ENCODE results near the gene CASD1.

The CASD1 gene

GRCh38 chr7:94579470-94579869 is 69.9 kb downstream of the CASD1 start:
- DNase-seq (ENCODE audit: low read depth in 2 of 2) = no peak

- DNase-seq (ENCODE audit: low read depth in 2 of 2) = no peak
Observed at GRCh38 chr7:94580601-94581000, 71.0 kb downstream of the CASD1 start.

GRCh38 chr7:94584113-94584512 is 74.5 kb downstream of the CASD1 start:
- no peak for DNase-seq (ENCODE audit: low read depth in 2 of 2)

GRCh38 chr7:94588075-94588474 is 78.5 kb downstream of the CASD1 start:
- DNase-seq (ENCODE audit: low read depth in 2 of 2) = no peak

DNA sequence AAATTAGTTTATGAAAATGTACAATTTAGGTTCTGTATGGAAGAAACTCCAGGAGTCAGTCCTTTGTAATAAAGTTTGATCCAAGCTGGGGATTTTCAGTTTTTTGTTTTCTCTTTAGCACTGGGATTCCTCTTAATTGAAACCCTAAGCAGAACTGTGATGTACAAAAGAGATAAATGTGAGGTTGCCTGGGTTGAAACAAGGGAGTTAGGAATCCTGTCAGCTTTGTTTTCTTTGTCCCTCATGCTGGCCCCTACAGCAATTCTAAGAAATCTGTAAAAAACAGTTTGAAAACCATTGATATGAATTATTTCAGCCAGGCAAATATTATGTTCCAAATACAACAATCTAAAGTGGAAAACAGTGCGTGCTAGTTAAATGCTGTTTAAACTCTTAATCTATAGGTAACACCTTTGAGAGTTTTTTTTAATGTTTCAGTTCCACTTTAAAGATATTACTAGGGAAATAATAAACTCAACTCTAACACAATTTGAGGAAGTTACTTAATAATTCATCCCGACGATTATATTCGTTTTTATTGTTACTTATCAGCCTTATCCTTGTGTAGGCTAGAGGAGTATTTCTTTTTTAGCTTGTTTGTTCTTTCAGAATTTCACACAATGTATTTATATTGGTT is 81.0 kb downstream of the CASD1 start:
- DNase-seq (ENCODE audit: low read depth in 2 of 2) = no peak

DNA sequence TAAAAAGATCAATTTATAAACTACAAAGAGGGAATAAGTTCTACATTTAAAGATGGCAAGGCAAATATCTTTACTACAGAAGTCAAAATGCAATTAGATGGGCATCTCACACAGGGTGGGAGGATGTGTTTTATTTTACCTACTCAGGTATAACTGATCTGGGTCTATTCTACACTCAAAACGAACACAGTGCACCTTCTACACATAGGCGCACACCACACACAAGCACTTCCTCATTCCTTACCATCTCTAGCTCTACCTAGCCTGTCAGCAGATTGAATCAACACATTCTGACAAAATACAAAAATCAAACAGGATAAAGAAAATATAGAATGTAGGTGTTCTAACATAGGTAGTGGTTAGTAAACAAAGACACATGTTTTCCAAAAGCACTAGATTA is 81.6 kb downstream of the CASD1 start:
- no peak for DNase-seq (ENCODE audit: low read depth in 2 of 2)

GRCh38 chr7:94594882-94595281 is 85.3 kb downstream of the CASD1 start:
- DNase-seq (ENCODE audit: low read depth in 2 of 2) = no peak

GRCh38 chr7:94595717-94596116 is 86.1 kb downstream of the CASD1 start:
- DNase-seq (ENCODE audit: low read depth in 2 of 2) = no peak

GRCh38 chr7:94600267-94600666 is 90.7 kb downstream of the CASD1 start:
- DNase-seq (ENCODE audit: low read depth in 2 of 2) = no peak

- no peak for DNase-seq (ENCODE audit: low read depth in 2 of 2)
Observed at GRCh38 chr7:94602181-94602580, 92.6 kb downstream of the CASD1 start.

GRCh38 chr7:94605031-94605430 is 95.4 kb downstream of the CASD1 start:
- no peak for DNase-seq (ENCODE audit: low read depth in 2 of 2)

Data from stimulated activated CD8-positive, alpha-beta memory T cell treated with anti-CD3 and anti-CD28 coated beads, Interleukin-7, amount 100 ng/mL, for 4 hours (primary cell).